Naive thymus-derived CD4-positive, alpha-beta T cell (primary cell): Measurements from ENCODE around the gene KMT2E. TPM values are rescaled to one million over a fixed set of nuclear protein-coding genes. Genes with fewer than 3 reads are reported as not detected.

ENCODE experiments used
- ATAC-seq: fragments of 150-1000 bp; cut with Tn5 transposase; 2 replicates; pipeline ENCODE4 v1.10.0; 2021; ENCODE audit warnings: mild to moderate bottlenecking, moderate library complexity
- CTCF ChIA-PET: fragments of 350-600 bp; sonication (Branson Sonifier 250); formaldehyde crosslinking; loops from one replicate; lab custom pipeline; 2021; ENCODE audit warnings: antibody characterized with exemption; lab: Charles Lee
- POLR2A ChIA-PET: fragments of 350-600 bp; sonication (Branson Sonifier 250); formaldehyde crosslinking; loops from one replicate; lab custom pipeline; 2021; ENCODE audit warnings: antibody characterized with exemption, inconsistent platforms; lab: Charles Lee
- DNase-seq, 9 donors: peaks; one replicate each; pipeline versions ENCODE4 v3.0.0 to v3.0.0-alpha.2; 2020 to 2022; ENCODE audit warnings: mixed read lengths in 1 of 9
- H3K27ac ChIP-seq: one replicate; pipeline ENCODE4 v1.7.0; 2013; ENCODE audit warnings: mild to moderate bottlenecking, low read depth, low read length, moderate library complexity
- H3K27me3 ChIP-seq, 2 donors: one replicate each; pipeline ENCODE4 v1.7.0; 2013; ENCODE audit warnings: low read length in 2 of 2, mild to moderate bottlenecking in 2 of 2, moderate library complexity in 2 of 2; ENCODE audit not compliant: control insufficient read depth in 2 of 2, insufficient read depth in 2 of 2
- H3K36me3 ChIP-seq, 3 experiments: 1 replicate in 2 of 3; 2 replicates in 1 of 3; pipeline ENCODE4 v1.7.0; 2013; ENCODE audit warnings: low read length in 3 of 3, mild to moderate bottlenecking in 3 of 3, moderate library complexity in 1 of 3; ENCODE audit not compliant: insufficient read depth in 3 of 3, control insufficient read depth in 2 of 3
- H3K4me1 ChIP-seq, 2 donors: one replicate each; pipeline ENCODE4 v1.7.0; 2013; ENCODE audit warnings: low read length in 2 of 2, mild to moderate bottlenecking in 2 of 2, moderate library complexity in 1 of 2; ENCODE audit not compliant: control insufficient read depth in 2 of 2, insufficient read depth in 2 of 2
- H3K4me3 ChIP-seq: 2 replicates; pipeline ENCODE4 v1.7.0; 2013; ENCODE audit warnings: mild to moderate bottlenecking, low read length
- H3K9me3 ChIP-seq, 3 experiments: 1 replicate in 2 of 3; 2 replicates in 1 of 3; pipeline ENCODE4 v1.7.0; 2013; ENCODE audit warnings: low read length in 3 of 3; ENCODE audit not compliant: control insufficient read depth in 2 of 3
- H3K27ac Mint-ChIP-seq, 9 donors: one replicate each; pipeline ENCODE4 v1.8.0; 2020 to 2022; ENCODE audit warnings: mixed read lengths in 9 of 9, mild to moderate bottlenecking in 8 of 9, moderate library complexity in 5 of 9, inconsistent platforms in 2 of 9
- H3K27me3 Mint-ChIP-seq, 5 donors: one replicate each; pipeline ENCODE4 v1.8.0; 2021 to 2022; ENCODE audit warnings: mixed read lengths in 5 of 5, mild to moderate bottlenecking in 1 of 5
- H3K36me3 Mint-ChIP-seq, 5 donors: one replicate each; pipeline ENCODE4 v1.8.0; 2020 to 2022; ENCODE audit warnings: mixed read lengths in 5 of 5, mild to moderate bottlenecking in 3 of 5, inconsistent platforms in 1 of 5
- H3K4me1 Mint-ChIP-seq, 7 donors: one replicate each; pipeline ENCODE4 v1.8.0; 2020 to 2022; ENCODE audit warnings: mixed read lengths in 7 of 7, mild to moderate bottlenecking in 3 of 7, inconsistent platforms in 1 of 7
- H3K4me3 Mint-ChIP-seq, 10 donors: one replicate each; pipeline ENCODE4 v1.8.0; 2020 to 2022; ENCODE audit warnings: mild to moderate bottlenecking in 10 of 10, mixed read lengths in 10 of 10, moderate library complexity in 6 of 10, inconsistent platforms in 2 of 10
- H3K9me3 Mint-ChIP-seq, 11 donors: one replicate each; pipeline ENCODE4 v1.8.0; 2020 to 2022; ENCODE audit warnings: mixed read lengths in 11 of 11, mild to moderate bottlenecking in 4 of 11, inconsistent platforms in 1 of 11, moderate library complexity in 1 of 11
- intact Hi-C, 2 donors: fragments of 100-400 bp; cut with micrococcal nuclease; formaldehyde crosslinking; loops; one replicate each; pipeline ENCODE4 v1.15.1; 2023
- polyA plus RNA-seq, 2 donors: library from polyadenylated mRNA; unstranded; fragments of 300-500 nt; fragmentation: Illumina TruSeq; gene quantifications; one replicate each; pipeline ENCODE4 v1.2.3, GENCODE V29; 2021
- total RNA-seq, 6 experiments: library from RNA in 5 of 6; stranded (reverse) in 5 of 6; gene quantifications; 1 replicate in 5 of 6; 2 replicates in 1 of 6; pipeline ENCODE4 v1.2.3 and lab custom pipeline; 2021 to 2026

Gene KMT2E
- total and polyA plus RNA-seq, 7 experiments from 2014 or later, result 129 to 221 (median 195) TPM

GRCh38 chr7:105016068-105016708 is 2.2 kb downstream of the KMT2E start:
- H3K9me3 Mint-ChIP-seq, result peaks cover 0 to 14% (median 0%) of the 10 kb centered on the region in 11 donors
- CTCF ChIA-PET, result interaction anchor here (0.7 to 5.7 kb wide), 6 partner anchors 10 to 42 kb away, joined by 3 to 54 read pairs (median 5); no protein-coding TSS in a partner anchor
- no peaks in the 10 kb centered on the region for H3K27me3 ChIP-seq
- no peaks in the 10 kb centered on the region for H3K9me3 ChIP-seq
- H3K27ac Mint-ChIP-seq, result peak overlapping the region; percentile 70 to 100 (median 100)
- H3K36me3 Mint-ChIP-seq, result peaks cover 0 to 24% (median 0%) of the 10 kb centered on the region in 5 donors
- no peak for DNase-seq
- peaks cover 0 to 8% (median 0%) of the 10 kb centered on the region in 5 donors for H3K27me3 Mint-ChIP-seq
- H3K27ac ChIP-seq, result peak overlapping the region; percentile 97
- intact Hi-C loops, result loop anchor here (2.0 to 10.0 kb wide), 3 partner anchors 25 to 1671 kb away; partner anchors contain the start of genes DNAJC2 (in 1 of the 2) and PSMC2 (in 1 of the 2)
- POLR2A ChIA-PET, result interaction anchor here (1.0 to 15.5 kb wide), 11 partner anchors 9 to 1095 kb away, joined by 3 to 639 read pairs (median 28); partner anchors contain the start of gene SYPL1
- peak overlapping the region; percentile 96 to 100 (median 98) for H3K4me3 Mint-ChIP-seq
- H3K36me3 ChIP-seq, result peaks cover 0 to 18% (median 0%) of the 10 kb centered on the region in 3 experiments
- peaks cover 9 to 20% of the 10 kb centered on the region in 2 donors for H3K4me1 ChIP-seq
- peak overlapping the region; percentile 77 for H3K4me3 ChIP-seq
- H3K4me1 Mint-ChIP-seq, result peaks cover 20 to 53% (median 42%) of the 10 kb centered on the region in 7 donors
- ATAC-seq, result no peak

GRCh38 chr7:105016709-105017656 is 3.0 kb downstream of the KMT2E start:
- no peaks in the 10 kb centered on the region for H3K27me3 ChIP-seq
- H3K4me1 Mint-ChIP-seq, result peaks cover 25 to 61% (median 50%) of the 10 kb centered on the region in 7 donors
- POLR2A ChIA-PET, result interaction anchor here (1.3 to 15.5 kb wide), 7 partner anchors 10 to 74 kb away, joined by 3 to 639 read pairs (median 44); no protein-coding TSS in a partner anchor
- H3K27me3 Mint-ChIP-seq, result peaks cover 0 to 8% (median 0%) of the 10 kb centered on the region in 5 donors
- H3K9me3 Mint-ChIP-seq, result peaks cover 0 to 14% (median 0%) of the 10 kb centered on the region in 11 donors
- peak overlapping the region; percentile 96 to 100 (median 98) for H3K4me3 Mint-ChIP-seq
- H3K27ac ChIP-seq, result peak overlapping the region; percentile 97
- H3K4me3 ChIP-seq, result peak overlapping the region; percentile 77
- peak overlapping the region; percentile 70 to 100 (median 100) for H3K27ac Mint-ChIP-seq
- H3K36me3 Mint-ChIP-seq, result peaks cover 0 to 19% (median 0%) of the 10 kb centered on the region in 5 donors
- CTCF ChIA-PET, result interaction anchor here (0.7 to 5.7 kb wide), 10 partner anchors 8 to 994 kb away, joined by 3 to 54 read pairs (median 4); no protein-coding TSS in a partner anchor
- intact Hi-C loops, result loop anchor here (1.0 to 10.0 kb wide), 4 partner anchors 9 to 1672 kb away; partner anchors contain the start of genes DNAJC2 (in 1 of the 2) and PSMC2 (in 1 of the 2)
- H3K4me1 ChIP-seq, result peaks cover 16 to 28% of the 10 kb centered on the region in 2 donors
- H3K9me3 ChIP-seq, result no peaks in the 10 kb centered on the region
- peaks cover 0 to 18% (median 0%) of the 10 kb centered on the region in 3 experiments for H3K36me3 ChIP-seq
- DNase-seq, result peak in 1 of 9 donors; percentile 18
- no peak for ATAC-seq

- Mint-ChIP-seq H3K27me3 (peaks cover 0 to 7% (median 0%) of the 10 kb centered on the region in 5 donors), H3K4me3 (peak overlapping the region; percentile 88 to 100 (median 98)), H3K4me1 (peaks cover 32 to 70% (median 56%) of the 10 kb centered on the region in 7 donors), H3K9me3 (peaks cover 0 to 7% (median 0%) of the 10 kb centered on the region in 11 donors), H3K36me3 (peaks cover 0 to 15% (median 0%) of the 10 kb centered on the region in 5 donors), H3K27ac (peak overlapping the region; percentile 70 to 100 (median 91))
- peak overlapping the region; percentile 97 for H3K27ac ChIP-seq
- no peaks in the 10 kb centered on the region for H3K9me3 ChIP-seq
- ATAC-seq (no peak), DNase-seq (peak in 1 of 9 donors; percentile 30)
- H3K4me3 ChIP-seq, result peak overlapping the region; percentile 77
- peaks cover 0 to 18% (median 0%) of the 10 kb centered on the region in 3 experiments for H3K36me3 ChIP-seq
- POLR2A ChIA-PET, result interaction anchor here (0.5 to 15.5 kb wide), 6 partner anchors 9 to 258 kb away, joined by 3 to 639 read pairs (median 36); no protein-coding TSS in a partner anchor
- CTCF ChIA-PET, result interaction anchor here (0.9 to 5.7 kb wide), 6 partner anchors 8 to 38 kb away, joined by 3 to 54 read pairs (median 4); no protein-coding TSS in a partner anchor
- no peaks in the 10 kb centered on the region for H3K27me3 ChIP-seq
- H3K4me1 ChIP-seq, result peaks cover 24 to 35% of the 10 kb centered on the region in 2 donors
- intact Hi-C loops, result loop anchor here (1.0 to 10.0 kb wide), 4 partner anchors 8 to 1673 kb away; partner anchors contain the start of genes DNAJC2 (in 1 of the 2) and PSMC2 (in 1 of the 2)
These were observed 3.8 kb downstream of the KMT2E start for GRCh38 chr7:105017657-105018365.

GRCh38 chr7:105019269-105019668 is 5.3 kb downstream of the KMT2E start:
- H3K4me1 ChIP-seq, result peaks cover 37 to 45% of the 10 kb centered on the region in 2 donors
- H3K27ac ChIP-seq, result no peak overlapping the region

GRCh38 chr7:105020926-105021325 is 6.9 kb downstream of the KMT2E start:
- ChIA-PET CTCF (interaction anchor here (0.7 kb wide), 1 partner anchor 39 kb away, joined by 3 read pairs; no protein-coding TSS in a partner anchor), POLR2A (interaction anchor here (1.0 kb wide), 1 partner anchor 33 kb away, joined by 3 read pairs; no protein-coding TSS in a partner anchor)
- peak overlapping the region in 7 of 9 donors; percentile 2 to 72 (median 21) for H3K27ac Mint-ChIP-seq
- intact Hi-C loops, result loop anchor here in 1 of 2 donors (1.0 kb wide), 1 partner anchor 9 kb away; no protein-coding TSS in a partner anchor
- Histone ChIP-seq H3K9me3 (no peaks in the 10 kb centered on the region), H3K27me3 (no peaks in the 10 kb centered on the region), H3K36me3 (no peaks in the 10 kb centered on the region), H3K27ac (no peak overlapping the region), H3K4me1 (peaks cover 52 to 54% of the 10 kb centered on the region in 2 donors), H3K4me3 (no peak overlapping the region)
- H3K27me3 Mint-ChIP-seq, result no peaks in the 10 kb centered on the region
- H3K4me1 Mint-ChIP-seq, result peaks cover 57 to 96% (median 85%) of the 10 kb centered on the region in 7 donors
- H3K9me3 Mint-ChIP-seq, result no peaks in the 10 kb centered on the region
- H3K36me3 Mint-ChIP-seq, result peaks cover 0 to 9% (median 0%) of the 10 kb centered on the region in 5 donors
- ATAC-seq (peak; percentile 8), DNase-seq (no peak)
- H3K4me3 Mint-ChIP-seq, result peak overlapping the region; percentile 8 to 96 (median 66)

More at GRCh38 chr7:105019269-105019668, 5.3 kb downstream of the KMT2E start:
- Histone ChIP-seq H3K9me3 (no peaks in the 10 kb centered on the region), H3K36me3 (peaks cover 0 to 9% (median 0%) of the 10 kb centered on the region in 3 experiments), H3K4me3 (no peak overlapping the region), H3K27me3 (no peaks in the 10 kb centered on the region)
- H3K4me1 Mint-ChIP-seq, result peaks cover 41 to 84% (median 69%) of the 10 kb centered on the region in 7 donors
- H3K27ac Mint-ChIP-seq, result peak overlapping the region in 1 of 9 donors; percentile 50
- intact Hi-C loops, result loop anchor here in 1 of 2 donors (10.0 kb wide), 1 partner anchor 1674 kb away; the partner anchor contains the start of genes DNAJC2 and PSMC2
- POLR2A ChIA-PET, result interaction anchor here (0.9 to 15.5 kb wide), 3 partner anchors 34 to 1091 kb away, joined by 3 to 639 read pairs (median 3); no protein-coding TSS in a partner anchor
- H3K27me3 Mint-ChIP-seq, result no peaks in the 10 kb centered on the region
- H3K9me3 Mint-ChIP-seq, result peaks cover 0 to 1% (median 0%) of the 10 kb centered on the region in 11 donors
- CTCF ChIA-PET, result interaction anchor here (0.7 to 0.8 kb wide), 2 partner anchors 34 to 38 kb away, joined by 3 read pairs; no protein-coding TSS in a partner anchor
- ATAC-seq (no peak), DNase-seq (no peak)
- H3K4me3 Mint-ChIP-seq, result peak overlapping the region; percentile 16 to 97 (median 72)
- H3K36me3 Mint-ChIP-seq, result peaks cover 0 to 15% (median under 1%) of the 10 kb centered on the region in 5 donors
